ENCODE results near the gene ARRDC5.
"Not testable (repeated sequence)": the region's sequence is repeated elsewhere in the genome, so short reads cannot be mapped to it uniquely, and the experiment has no call there.

DNA sequence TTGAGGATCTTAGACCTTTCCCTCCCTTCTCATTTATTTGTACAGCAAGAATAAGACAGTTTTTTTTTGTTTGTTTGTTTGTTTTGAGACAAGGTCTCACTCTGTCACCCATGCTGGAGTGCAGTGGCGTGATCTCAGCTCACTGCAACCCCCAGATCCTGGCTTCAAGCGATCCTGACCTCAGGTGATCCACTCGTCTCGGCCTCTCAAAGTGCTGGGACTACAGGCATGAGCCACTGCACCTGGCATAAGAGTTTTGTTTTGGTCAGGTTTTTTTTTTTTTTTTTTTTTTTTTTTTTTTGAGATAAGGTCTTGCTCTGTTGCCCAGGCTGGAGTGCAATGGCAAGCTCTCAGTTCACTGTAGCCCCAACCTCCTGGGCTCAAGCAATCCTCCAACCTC, 35.8 kb upstream of the ARRDC5 start:
- TF ChIP-seq GATA2 (CRISPR knock-in tag; IDR thresholded peaks at IDR 0.05); GABPA (IDR thresholded peaks at IDR 0.05; ENCODE audit: low read depth): not testable (repeated sequence)

Data from SK-N-SH (cell line).